H1 (cell line): ENCODE results near the gene C19orf53. TPM values are rescaled to one million over a fixed set of nuclear protein-coding genes. Genes with fewer than 3 reads are reported as not detected.
A peak's percentile ranks its signal among the peaks of the same experiment; 100 is the strongest.

Experiments used
- CTCF ChIA-PET: fragments of 300-600 bp; sonication (Branson Sonifier 250); formaldehyde crosslinking; loops from one replicate; lab custom pipeline; 2021; ENCODE audit not compliant: partially characterized antibody; lab: Charles Lee
- POLR2A ChIA-PET: fragments of 300-600 bp; sonication (Branson Sonifier 250); formaldehyde crosslinking; loops from one replicate; lab custom pipeline; 2021; ENCODE audit warnings: inconsistent platforms; ENCODE audit not compliant: partially characterized antibody; lab: Charles Lee
- DNase-seq, 2 experiments: peaks; one replicate each; pipeline versions ENCODE4 v3.0.0 to v3.0.0-alpha.2; 2010 to 2022; ENCODE audit warnings: low spot score in 2 of 2, low read depth in 1 of 2, mixed read lengths in 1 of 2
- FAIRE-seq: peaks from 2 replicates; lab custom pipeline; 2011; peaks lifted over from hg19 to GRCh38; lab: Jason Lieb, UNC
- H2AFZ ChIP-seq: 2 replicates; pipeline ENCODE4 v1.8.1; 2012; ENCODE audit warnings: low read length, inconsistent platforms
- H2AK5ac ChIP-seq: 2 replicates; pipeline ENCODE4 v1.6.1; 2013; ENCODE audit warnings: low read depth, low read length
- H2BK120ac ChIP-seq: replicated peaks from 2 replicates; pipeline ENCODE3; 2013; ENCODE audit warnings: low read depth, low read length, inconsistent platforms
- H2BK12ac ChIP-seq: 2 replicates; pipeline ENCODE4 v1.6.1; 2013; ENCODE audit warnings: low read depth, low read length
- H2BK15ac ChIP-seq: 2 replicates; pipeline ENCODE4 v1.6.1; 2013; ENCODE audit warnings: low read length
- H2BK20ac ChIP-seq: 2 replicates; pipeline ENCODE4 v1.6.1; 2013; ENCODE audit warnings: low read length
- H2BK5ac ChIP-seq: 2 replicates; pipeline ENCODE4 v1.6.1; 2013; ENCODE audit warnings: low read depth, low read length
- H3K14ac ChIP-seq: 2 replicates; pipeline ENCODE4 v1.6.1; 2013; ENCODE audit warnings: inconsistent platforms; ENCODE audit not compliant: insufficient read length
- H3K18ac ChIP-seq: 2 replicates; pipeline ENCODE4 v1.6.1; 2013; ENCODE audit warnings: low read length; ENCODE audit errors: extremely low read depth
- H3K23ac ChIP-seq: 2 replicates; pipeline ENCODE4 v1.6.1; 2013; ENCODE audit warnings: inconsistent platforms; ENCODE audit not compliant: insufficient read length
- H3K23me2 ChIP-seq: 2 replicates; pipeline ENCODE4 v1.6.1; 2013; ENCODE audit warnings: low read depth, low read length
- H3K27ac ChIP-seq: 2 replicates; pipeline ENCODE4 v1.6.1; 2011; ENCODE audit warnings: low read depth, low read length, inconsistent platforms
- H3K27me3 ChIP-seq, 4 experiments: replicated peaks in 1 of 4; 1 replicate in 1 of 4; 2 replicates in 3 of 4; pipeline versions ENCODE4 v1.6.1 to v1.8.1; 2011 to 2013; ENCODE audit warnings: low read length in 3 of 4, mild to moderate bottlenecking in 3 of 4, inconsistent platforms in 2 of 4, mixed read lengths in 2 of 4, moderate library complexity in 1 of 4; ENCODE audit not compliant: control insufficient read depth in 3 of 4, insufficient read depth in 3 of 4; ENCODE audit errors: extremely low read depth in 1 of 4
- H3K36me3 ChIP-seq, 4 experiments: 2 replicates each; pipeline versions ENCODE4 v1.6.1 to v1.8.1; 2011 to 2013; ENCODE audit warnings: mild to moderate bottlenecking in 4 of 4, low read length in 3 of 4, moderate library complexity in 2 of 4, control low read depth in 1 of 4, inconsistent platforms in 1 of 4; ENCODE audit not compliant: insufficient read depth in 4 of 4, control insufficient read depth in 2 of 4
- H3K4ac ChIP-seq: replicated peaks from 2 replicates; pipeline ENCODE3; 2013; ENCODE audit warnings: low read length, low read depth, mixed read lengths, inconsistent platforms; ENCODE audit not compliant: insufficient read length
- H3K4me1 ChIP-seq, 4 experiments: replicated peaks in 1 of 4; 1 replicate in 1 of 4; 2 replicates in 3 of 4; pipeline versions ENCODE4 v1.6.1 to v1.8.1; 2011 to 2013; ENCODE audit warnings: low read length in 3 of 4, inconsistent platforms in 2 of 4, mixed read lengths in 1 of 4; ENCODE audit not compliant: insufficient read depth in 4 of 4, control insufficient read depth in 3 of 4
- H3K4me2 ChIP-seq, 2 experiments: 2 replicates each; pipeline versions ENCODE4 v1.6.1 to v1.8.1; 2011 to 2013; ENCODE audit warnings: low read depth in 2 of 2, low read length in 2 of 2, control low read depth in 1 of 2, inconsistent platforms in 1 of 2, mild to moderate bottlenecking in 1 of 2; ENCODE audit not compliant: insufficient read depth in 1 of 2
- H3K4me3 ChIP-seq, 4 experiments: fragments of 200-600, 300-600 bp in 1 of 4; sonication (generic), shearing (Covaris generic), sonication (Bioruptor Twin) in 1 of 4; 2 replicates each; pipeline versions ENCODE4 v1.5.1 to v1.8.1; 2011 to 2016; ENCODE audit warnings: low read length in 4 of 4, low read depth in 3 of 4, control low read depth in 2 of 4, inconsistent platforms in 2 of 4, mild to moderate bottlenecking in 2 of 4, mixed read lengths in 1 of 4, moderate library complexity in 1 of 4; ENCODE audit not compliant: insufficient read depth in 2 of 4; ENCODE audit errors: extremely low read depth in 1 of 4
- H3K56ac ChIP-seq: replicated peaks from 2 replicates; pipeline ENCODE3; 2013; ENCODE audit warnings: low read depth, mild to moderate bottlenecking, mixed read lengths, low read length, inconsistent platforms; ENCODE audit not compliant: insufficient read length
- H3K79me1 ChIP-seq: 2 replicates; pipeline ENCODE4 v1.6.1; 2013; ENCODE audit warnings: low read depth, low read length, control low read depth
- H3K79me2 ChIP-seq, 2 experiments: 2 replicates each; pipeline versions ENCODE4 v1.6.1 to v1.8.1; 2012 to 2013; ENCODE audit warnings: low read length in 2 of 2, mild to moderate bottlenecking in 2 of 2, inconsistent platforms in 1 of 2; ENCODE audit not compliant: insufficient read depth in 2 of 2, control insufficient read depth in 1 of 2
- H3K9ac ChIP-seq, 4 experiments: replicated peaks in 1 of 4; 1 replicate in 1 of 4; 2 replicates in 3 of 4; pipeline versions ENCODE4 v1.6.1 to v1.8.1; 2011 to 2013; ENCODE audit warnings: low read depth in 3 of 4, low read length in 3 of 4, control low read depth in 2 of 4, mild to moderate bottlenecking in 2 of 4, moderate library complexity in 2 of 4, inconsistent platforms in 1 of 4; ENCODE audit errors: extremely low read depth in 1 of 4
- H3K9me3 ChIP-seq, 2 experiments: 2 replicates each; pipeline versions ENCODE4 v1.6.1 to v1.8.1; 2012 to 2013; ENCODE audit warnings: mild to moderate bottlenecking in 2 of 2, moderate library complexity in 2 of 2, control low read depth in 1 of 2, inconsistent platforms in 1 of 2, low read depth in 1 of 2, low read length in 1 of 2, mixed read lengths in 1 of 2; ENCODE audit not compliant: insufficient read depth in 2 of 2
- H4K20me1 ChIP-seq, 2 experiments: replicated peaks in 1 of 2; 2 replicates each; pipeline versions ENCODE3 to v1.8.1; 2011 to 2013; ENCODE audit warnings: inconsistent platforms in 2 of 2, low read length in 2 of 2, mild to moderate bottlenecking in 1 of 2; ENCODE audit not compliant: insufficient read depth in 2 of 2, control insufficient read depth in 1 of 2
- H4K5ac ChIP-seq: 2 replicates; pipeline ENCODE4 v1.6.1; 2013; ENCODE audit warnings: low read length, low read depth, mixed read lengths, inconsistent platforms; ENCODE audit not compliant: insufficient read length
- H4K8ac ChIP-seq: 2 replicates; pipeline ENCODE4 v1.8.0; 2013; ENCODE audit warnings: mild to moderate bottlenecking, moderate library complexity, low read length, inconsistent platforms; ENCODE audit not compliant: insufficient read depth; ENCODE audit errors: extremely low read depth
- H4K91ac ChIP-seq: replicated peaks from 2 replicates; pipeline ENCODE3; 2013; ENCODE audit warnings: low read length, mixed read lengths, inconsistent platforms; ENCODE audit not compliant: insufficient read length
- CEBPB ChIP-seq: IDR thresholded peaks from 2 replicates; pipeline ENCODE4 v1.6.1; 2012; ENCODE audit warnings: low read depth, low read length
- JUND ChIP-seq: IDR thresholded peaks from 2 replicates; pipeline ENCODE4 v1.6.1; 2011; ENCODE audit warnings: mild to moderate bottlenecking, improper control_type of control experiment, low read length
- POLR2A ChIP-seq, 2 experiments: IDR thresholded peaks; 1 replicate in 1 of 2; 2 replicates in 1 of 2; pipeline ENCODE4 v1.6.1; 2011; ENCODE audit warnings: low read depth in 2 of 2, low read length in 2 of 2, mild to moderate bottlenecking in 2 of 2; ENCODE audit errors: control extremely low read depth in 1 of 2
- POU5F1 ChIP-seq: IDR thresholded peaks from 2 replicates; pipeline ENCODE4 v1.6.1; 2011; ENCODE audit warnings: low read depth, mild to moderate bottlenecking, low read length, moderate library complexity
- WGBS, 2 experiments: shearing (Covaris generic) in 1 of 2; methylation state at CpG; one replicate each; pipeline versions ENCODE4 v1.1.6 to v1.1.7; 2013 to 2015; ENCODE audit warnings: low lambda C conversion rate in 2 of 2, mixed read lengths in 2 of 2, inconsistent platforms in 1 of 2, low coverage in 1 of 2, missing lambda C conversion rate in 1 of 2; ENCODE audit not compliant: insufficient replicate concordance in 2 of 2, insufficient coverage in 1 of 2, insufficient read length in 1 of 2; ENCODE audit errors: extremely low coverage in 1 of 2, missing lambda C conversion rate in 1 of 2; 5-methylcytosine and 5-hydroxymethylcytosine counted together
- polyA plus RNA-seq, 7 experiments: library from polyadenylated mRNA; depleted of rRNA in 3 of 7; stranded (reverse) in 5 of 7; unstranded in 2 of 7; fragments of >200 nt in 5 of 7; fragments of 200-250 nt in 2 of 7; gene quantifications; 1 replicate in 5 of 7; 2 replicates in 1 of 7; 4 replicates in 1 of 7; pipeline versions ENCODE4 v1.2.1 to v1.2.3, GENCODE V29; 2011 to 2013; ENCODE audit warnings: missing spikeins in 2 of 7, mixed read lengths in 2 of 7
- total RNA-seq: library from RNA; stranded (reverse); fragmentation: NEBNext Ultra II Directional; extraction: Animal tissue kit (Norgen Biotek cat#: 25700); gene quantifications from 2 replicates; pipeline ENCODE4 v1.2.1, GENCODE V29; 2021

The C19orf53 gene
- total and polyA plus RNA-seq, 2 of the 8 experiments (the other 6 are each of a cell fraction or from before 2014, with no cell fraction given) = 104 to 169 TPM

- no peak overlapping the region for H2AFZ ChIP-seq
- H3K4me2 ChIP-seq = no peak overlapping the region
- WGBS, 2 experiments = 95% methylated on average over 11 of the region's 11 CpGs; no CpG with 5 or more reads in 1 of the 2 experiments
- H3K27me3 ChIP-seq = no peaks in the 10 kb centered on the region
- no peak overlapping the region for H2BK120ac ChIP-seq
- H3K23me2 ChIP-seq = peaks cover 3% of the 10 kb centered on the region; the same call in 1 of the 2 replicates
- no peak overlapping the region for H3K56ac ChIP-seq
- H3K4ac ChIP-seq = no peak overlapping the region
- no peak overlapping the region for H4K5ac ChIP-seq
- ChIA-PET POLR2A (interaction anchor here (1.3 to 1.6 kb wide), 3 partner anchors 14 to 51 kb away, joined by 3 to 4 read pairs (median 3); no protein-coding TSS in a partner anchor), CTCF (interaction anchor here (1.3 kb wide), 1 partner anchor 25 kb away, joined by 3 read pairs; no protein-coding TSS in a partner anchor)
- no peak overlapping the region for H3K18ac ChIP-seq
- peak overlapping the region in 1 of 4 experiments; percentile 28; a peak in 1 of 7 replicates for H3K9ac ChIP-seq
- H3K79me1 ChIP-seq = no peaks in the 10 kb centered on the region
- no peak overlapping the region for H2BK5ac ChIP-seq
- H4K8ac ChIP-seq = no peak overlapping the region
- H2AK5ac ChIP-seq = no peak overlapping the region
- H3K23ac ChIP-seq = no peak overlapping the region
- no peak overlapping the region for H2BK12ac ChIP-seq
- FAIRE-seq (no peak), DNase-seq (no peak)
- no peaks in the 10 kb centered on the region for H3K9me3 ChIP-seq
- H3K4me1 ChIP-seq = peaks cover 0 to 2% (median 1%) of the 10 kb centered on the region in 4 experiments; a peak in 5 of 7 replicates
- no peak overlapping the region for H3K27ac ChIP-seq
- H4K20me1 ChIP-seq = peaks cover 0 to 2% of the 10 kb centered on the region in 2 experiments
- no peak overlapping the region for H2BK15ac ChIP-seq
- no peak overlapping the region for H3K4me3 ChIP-seq
- H3K14ac ChIP-seq = no peak overlapping the region
- H4K91ac ChIP-seq = no peak overlapping the region
- H3K36me3 ChIP-seq = peaks cover 5 to 43% (median 21%) of the 10 kb centered on the region in 4 experiments; a peak in 5 of 8 replicates
- H3K79me2 ChIP-seq = no peaks in the 10 kb centered on the region
- H2BK20ac ChIP-seq = no peak overlapping the region
- TF ChIP-seq POU5F1 (no peak), CEBPB (no peak), JUND (no peak), POLR2A (IDR thresholded peaks at IDR 0.05; ENCODE audit: control extremely low read depth in 1 of 2, low read depth in 2 of 2, low read length in 2 of 2) (no peak)
Measured at GRCh38 chr19:13812544-13812943, 38.3 kb downstream of the C19orf53 start.
